H1 (cell line): Measurements from ENCODE around the gene PSME4. TPM values are rescaled to one million over a fixed set of nuclear protein-coding genes. Genes with fewer than 3 reads are reported as not detected.

ENCODE experiments used
- CTCF ChIA-PET: fragments of 300-600 bp; sonication (Branson Sonifier 250); formaldehyde crosslinking; loops from one replicate; lab custom pipeline; 2021; ENCODE audit not compliant: partially characterized antibody; lab: Charles Lee
- POLR2A ChIA-PET: fragments of 300-600 bp; sonication (Branson Sonifier 250); formaldehyde crosslinking; loops from one replicate; lab custom pipeline; 2021; ENCODE audit warnings: inconsistent platforms; ENCODE audit not compliant: partially characterized antibody; lab: Charles Lee
- DNase-seq, 2 experiments: peaks; one replicate each; pipeline versions ENCODE4 v3.0.0 to v3.0.0-alpha.2; 2010 to 2022; ENCODE audit warnings: low spot score in 2 of 2, low read depth in 1 of 2, mixed read lengths in 1 of 2
- FAIRE-seq: peaks from 2 replicates; lab custom pipeline; 2011; peaks lifted over from hg19 to GRCh38; lab: Jason Lieb, UNC
- H2AFZ ChIP-seq: 2 replicates; pipeline ENCODE4 v1.8.1; 2012; ENCODE audit warnings: low read length, inconsistent platforms
- H2AK5ac ChIP-seq: 2 replicates; pipeline ENCODE4 v1.6.1; 2013; ENCODE audit warnings: low read depth, low read length
- H2BK120ac ChIP-seq: replicated peaks from 2 replicates; pipeline ENCODE3; 2013; ENCODE audit warnings: low read depth, low read length, inconsistent platforms
- H2BK12ac ChIP-seq: 2 replicates; pipeline ENCODE4 v1.6.1; 2013; ENCODE audit warnings: low read depth, low read length
- H2BK15ac ChIP-seq: 2 replicates; pipeline ENCODE4 v1.6.1; 2013; ENCODE audit warnings: low read length
- H2BK20ac ChIP-seq: 2 replicates; pipeline ENCODE4 v1.6.1; 2013; ENCODE audit warnings: low read length
- H2BK5ac ChIP-seq: 2 replicates; pipeline ENCODE4 v1.6.1; 2013; ENCODE audit warnings: low read depth, low read length
- H3K14ac ChIP-seq: 2 replicates; pipeline ENCODE4 v1.6.1; 2013; ENCODE audit warnings: inconsistent platforms; ENCODE audit not compliant: insufficient read length
- H3K18ac ChIP-seq: 2 replicates; pipeline ENCODE4 v1.6.1; 2013; ENCODE audit warnings: low read length; ENCODE audit errors: extremely low read depth
- H3K23ac ChIP-seq: 2 replicates; pipeline ENCODE4 v1.6.1; 2013; ENCODE audit warnings: inconsistent platforms; ENCODE audit not compliant: insufficient read length
- H3K23me2 ChIP-seq: 2 replicates; pipeline ENCODE4 v1.6.1; 2013; ENCODE audit warnings: low read depth, low read length
- H3K27ac ChIP-seq: 2 replicates; pipeline ENCODE4 v1.6.1; 2011; ENCODE audit warnings: low read depth, low read length, inconsistent platforms
- H3K27me3 ChIP-seq, 4 experiments: replicated peaks in 1 of 4; 1 replicate in 1 of 4; 2 replicates in 3 of 4; pipeline versions ENCODE4 v1.6.1 to v1.8.1; 2011 to 2013; ENCODE audit warnings: low read length in 3 of 4, mild to moderate bottlenecking in 3 of 4, inconsistent platforms in 2 of 4, mixed read lengths in 2 of 4, moderate library complexity in 1 of 4; ENCODE audit not compliant: control insufficient read depth in 3 of 4, insufficient read depth in 3 of 4; ENCODE audit errors: extremely low read depth in 1 of 4
- H3K36me3 ChIP-seq, 4 experiments: 2 replicates each; pipeline versions ENCODE4 v1.6.1 to v1.8.1; 2011 to 2013; ENCODE audit warnings: mild to moderate bottlenecking in 4 of 4, low read length in 3 of 4, moderate library complexity in 2 of 4, control low read depth in 1 of 4, inconsistent platforms in 1 of 4; ENCODE audit not compliant: insufficient read depth in 4 of 4, control insufficient read depth in 2 of 4
- H3K4ac ChIP-seq: replicated peaks from 2 replicates; pipeline ENCODE3; 2013; ENCODE audit warnings: low read length, low read depth, mixed read lengths, inconsistent platforms; ENCODE audit not compliant: insufficient read length
- H3K4me1 ChIP-seq, 4 experiments: replicated peaks in 1 of 4; 1 replicate in 1 of 4; 2 replicates in 3 of 4; pipeline versions ENCODE4 v1.6.1 to v1.8.1; 2011 to 2013; ENCODE audit warnings: low read length in 3 of 4, inconsistent platforms in 2 of 4, mixed read lengths in 1 of 4; ENCODE audit not compliant: insufficient read depth in 4 of 4, control insufficient read depth in 3 of 4
- H3K4me2 ChIP-seq, 2 experiments: 2 replicates each; pipeline versions ENCODE4 v1.6.1 to v1.8.1; 2011 to 2013; ENCODE audit warnings: low read depth in 2 of 2, low read length in 2 of 2, control low read depth in 1 of 2, inconsistent platforms in 1 of 2, mild to moderate bottlenecking in 1 of 2; ENCODE audit not compliant: insufficient read depth in 1 of 2
- H3K4me3 ChIP-seq, 4 experiments: fragments of 200-600, 300-600 bp in 1 of 4; sonication (generic), shearing (Covaris generic), sonication (Bioruptor Twin) in 1 of 4; 2 replicates each; pipeline versions ENCODE4 v1.5.1 to v1.8.1; 2011 to 2016; ENCODE audit warnings: low read length in 4 of 4, low read depth in 3 of 4, control low read depth in 2 of 4, inconsistent platforms in 2 of 4, mild to moderate bottlenecking in 2 of 4, mixed read lengths in 1 of 4, moderate library complexity in 1 of 4; ENCODE audit not compliant: insufficient read depth in 2 of 4; ENCODE audit errors: extremely low read depth in 1 of 4
- H3K56ac ChIP-seq: replicated peaks from 2 replicates; pipeline ENCODE3; 2013; ENCODE audit warnings: low read depth, mild to moderate bottlenecking, mixed read lengths, low read length, inconsistent platforms; ENCODE audit not compliant: insufficient read length
- H3K79me1 ChIP-seq: 2 replicates; pipeline ENCODE4 v1.6.1; 2013; ENCODE audit warnings: low read depth, low read length, control low read depth
- H3K79me2 ChIP-seq, 2 experiments: 2 replicates each; pipeline versions ENCODE4 v1.6.1 to v1.8.1; 2012 to 2013; ENCODE audit warnings: low read length in 2 of 2, mild to moderate bottlenecking in 2 of 2, inconsistent platforms in 1 of 2; ENCODE audit not compliant: insufficient read depth in 2 of 2, control insufficient read depth in 1 of 2
- H3K9ac ChIP-seq, 4 experiments: replicated peaks in 1 of 4; 1 replicate in 1 of 4; 2 replicates in 3 of 4; pipeline versions ENCODE4 v1.6.1 to v1.8.1; 2011 to 2013; ENCODE audit warnings: low read depth in 3 of 4, low read length in 3 of 4, control low read depth in 2 of 4, mild to moderate bottlenecking in 2 of 4, moderate library complexity in 2 of 4, inconsistent platforms in 1 of 4; ENCODE audit errors: extremely low read depth in 1 of 4
- H3K9me3 ChIP-seq, 2 experiments: 2 replicates each; pipeline versions ENCODE4 v1.6.1 to v1.8.1; 2012 to 2013; ENCODE audit warnings: mild to moderate bottlenecking in 2 of 2, moderate library complexity in 2 of 2, control low read depth in 1 of 2, inconsistent platforms in 1 of 2, low read depth in 1 of 2, low read length in 1 of 2, mixed read lengths in 1 of 2; ENCODE audit not compliant: insufficient read depth in 2 of 2
- H4K20me1 ChIP-seq, 2 experiments: replicated peaks in 1 of 2; 2 replicates each; pipeline versions ENCODE3 to v1.8.1; 2011 to 2013; ENCODE audit warnings: inconsistent platforms in 2 of 2, low read length in 2 of 2, mild to moderate bottlenecking in 1 of 2; ENCODE audit not compliant: insufficient read depth in 2 of 2, control insufficient read depth in 1 of 2
- H4K5ac ChIP-seq: 2 replicates; pipeline ENCODE4 v1.6.1; 2013; ENCODE audit warnings: low read length, low read depth, mixed read lengths, inconsistent platforms; ENCODE audit not compliant: insufficient read length
- H4K8ac ChIP-seq: 2 replicates; pipeline ENCODE4 v1.8.0; 2013; ENCODE audit warnings: mild to moderate bottlenecking, moderate library complexity, low read length, inconsistent platforms; ENCODE audit not compliant: insufficient read depth; ENCODE audit errors: extremely low read depth
- H4K91ac ChIP-seq: replicated peaks from 2 replicates; pipeline ENCODE3; 2013; ENCODE audit warnings: low read length, mixed read lengths, inconsistent platforms; ENCODE audit not compliant: insufficient read length
- BRCA1 ChIP-seq: IDR thresholded peaks from 2 replicates; pipeline ENCODE4 v1.6.1; 2012; ENCODE audit warnings: low read depth, low read length, improper control_type of control experiment
- JUND ChIP-seq: IDR thresholded peaks from 2 replicates; pipeline ENCODE4 v1.6.1; 2011; ENCODE audit warnings: mild to moderate bottlenecking, improper control_type of control experiment, low read length
- TEAD4 ChIP-seq: IDR thresholded peaks from 2 replicates; pipeline ENCODE4 v1.6.1; 2012; ENCODE audit warnings: low read depth, low read length, inconsistent platforms, mixed read lengths
- WGBS, 2 experiments: shearing (Covaris generic) in 1 of 2; methylation state at CpG; one replicate each; pipeline versions ENCODE4 v1.1.6 to v1.1.7; 2013 to 2015; ENCODE audit warnings: low lambda C conversion rate in 2 of 2, mixed read lengths in 2 of 2, inconsistent platforms in 1 of 2, low coverage in 1 of 2, missing lambda C conversion rate in 1 of 2; ENCODE audit not compliant: insufficient replicate concordance in 2 of 2, insufficient coverage in 1 of 2, insufficient read length in 1 of 2; ENCODE audit errors: extremely low coverage in 1 of 2, missing lambda C conversion rate in 1 of 2; 5-methylcytosine and 5-hydroxymethylcytosine counted together
- polyA plus RNA-seq, 7 experiments: library from polyadenylated mRNA; depleted of rRNA in 3 of 7; stranded (reverse) in 5 of 7; unstranded in 2 of 7; fragments of >200 nt in 5 of 7; fragments of 200-250 nt in 2 of 7; gene quantifications; 1 replicate in 5 of 7; 2 replicates in 1 of 7; 4 replicates in 1 of 7; pipeline versions ENCODE4 v1.2.1 to v1.2.3, GENCODE V29; 2011 to 2013; ENCODE audit warnings: missing spikeins in 2 of 7, mixed read lengths in 2 of 7
- total RNA-seq: library from RNA; stranded (reverse); fragmentation: NEBNext Ultra II Directional; extraction: Animal tissue kit (Norgen Biotek cat#: 25700); gene quantifications from 2 replicates; pipeline ENCODE4 v1.2.1, GENCODE V29; 2021

Gene PSME4
- total and polyA plus RNA-seq, 2 of the 8 experiments (the other 6 are each of a cell fraction or from before 2014, with no cell fraction given) = 42.2 to 116 TPM

DNA sequence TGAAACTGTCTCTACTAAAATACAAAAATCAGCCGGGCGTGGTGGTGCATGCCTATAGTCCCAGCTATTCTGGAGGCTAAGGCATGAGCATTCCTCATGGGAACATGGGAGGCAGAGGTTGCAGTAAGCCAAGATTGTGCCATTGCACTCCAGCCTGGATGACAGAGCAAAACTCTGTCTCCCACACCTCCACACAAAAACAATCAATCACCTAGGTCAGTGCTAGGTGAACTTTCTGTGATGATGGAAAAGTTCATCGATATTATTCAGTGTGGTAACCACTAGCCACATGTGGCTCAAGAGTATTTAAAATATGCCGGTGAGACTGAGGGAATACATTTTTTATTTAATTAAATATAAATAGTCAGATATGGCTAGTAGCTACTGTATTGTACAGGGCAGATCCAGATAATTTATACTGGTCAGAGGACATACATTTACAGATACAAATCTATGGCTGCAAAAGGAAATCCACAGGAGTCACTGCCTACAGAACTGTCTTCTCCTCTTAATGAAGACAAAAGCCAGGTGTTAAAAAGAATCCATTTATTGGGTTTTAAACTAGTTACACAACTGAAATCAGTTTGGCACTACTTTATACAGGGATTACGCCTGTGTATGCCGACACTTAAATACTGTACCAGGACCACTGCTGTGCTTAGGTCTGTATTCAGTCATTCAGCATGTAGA is 107.1 kb downstream of the PSME4 start:
- Histone ChIP-seq H3K14ac (no peak overlapping the region), H3K27ac (no peak overlapping the region), H2AFZ (no peak overlapping the region), H2BK120ac (no peak overlapping the region), H3K23ac (no peak overlapping the region), H4K20me1 (peaks cover 2% of the 10 kb centered on the region in 2 experiments), H4K8ac (no peak overlapping the region), H2BK20ac (no peak overlapping the region), H3K4ac (no peak overlapping the region), H4K5ac (no peak overlapping the region), H2BK15ac (no peak overlapping the region), H3K36me3 (peaks cover 3 to 33% (median 20%) of the 10 kb centered on the region in 4 experiments; a peak in 5 of 8 replicates), H2AK5ac (no peak overlapping the region), H3K9me3 (no peaks in the 10 kb centered on the region), H3K9ac (no peak overlapping the region), H3K4me1 (peaks cover 0 to 3% (median 0%) of the 10 kb centered on the region in 4 experiments; a peak in 2 of 7 replicates), H3K23me2 (peaks cover 7% of the 10 kb centered on the region; the same call in 1 of the 2 replicates), H3K18ac (no peak overlapping the region), H3K4me3 (no peak overlapping the region), H2BK5ac (no peak overlapping the region), H3K27me3 (no peaks in the 10 kb centered on the region), H3K79me1 (no peaks in the 10 kb centered on the region), H2BK12ac (no peak overlapping the region), H3K4me2 (no peak overlapping the region), H3K56ac (no peak overlapping the region), H4K91ac (no peak overlapping the region), H3K79me2 (no peaks in the 10 kb centered on the region)
- CTCF ChIA-PET = no interaction called here
- POLR2A ChIA-PET = no interaction called here
- TF ChIP-seq JUND (no peak), TEAD4 (no peak), BRCA1 (no peak)
- FAIRE-seq (no peak), DNase-seq (no peak)
- WGBS, 2 experiments = 94% methylated on average over 6 of the region's 6 CpGs; no CpG with 5 or more reads in 1 of the 2 experiments
